Keratinocyte (primary cell): ENCODE results near the gene GATA2. TPM values are rescaled to one million over a fixed set of nuclear protein-coding genes. Genes with fewer than 3 reads are reported as not detected.

Experiments
- DNase-seq: peaks from one replicate; pipeline ENCODE4 v3.0.0-alpha.2; 2011; ENCODE audit warnings: low read depth, missing footprints, low spot score
- FAIRE-seq: peaks from 2 replicates; lab custom pipeline; 2011; peaks lifted over from hg19 to GRCh38; lab: Jason Lieb, UNC
- H2AFZ ChIP-seq: 2 replicates; pipeline ENCODE4 v1.6.0; 2012; ENCODE audit warnings: low read length, control low read depth, inconsistent platforms; ENCODE audit not compliant: control insufficient read depth
- H3K27ac ChIP-seq: 2 replicates; pipeline ENCODE4 v1.5.1; 2011; ENCODE audit warnings: low read length; ENCODE audit not compliant: control insufficient read depth, insufficient read depth
- H3K27me3 ChIP-seq: 3 replicates; pipeline ENCODE4 v1.6.0; 2011; ENCODE audit warnings: low read length; ENCODE audit not compliant: control insufficient read depth, insufficient read depth; ENCODE audit errors: extremely low read depth
- H3K36me3 ChIP-seq, 2 experiments: 2 replicates in 1 of 2; 3 replicates in 1 of 2; pipeline ENCODE4 v1.5.1; 2011; ENCODE audit warnings: low read length in 2 of 2, mild to moderate bottlenecking in 1 of 2; ENCODE audit not compliant: control insufficient read depth in 2 of 2, insufficient read depth in 2 of 2; ENCODE audit errors: extremely low read depth in 1 of 2
- H3K4me1 ChIP-seq: 3 replicates; pipeline ENCODE4 v1.5.1; 2011; ENCODE audit warnings: low read length; ENCODE audit not compliant: control insufficient read depth, insufficient read depth; ENCODE audit errors: extremely low read depth
- H3K4me2 ChIP-seq: 3 replicates; pipeline ENCODE4 v1.6.0; 2011; ENCODE audit warnings: low read depth, low read length; ENCODE audit not compliant: control insufficient read depth, insufficient read depth; ENCODE audit errors: extremely low read depth
- H3K4me3 ChIP-seq, 3 experiments: fragments of 200-600 bp in 1 of 3; sonication (generic) in 1 of 3; 2 replicates in 2 of 3; 3 replicates in 1 of 3; pipeline ENCODE4 v1.5.1; 2011 to 2016; ENCODE audit warnings: low read length in 3 of 3, mild to moderate bottlenecking in 3 of 3, control low read depth in 2 of 3, inconsistent platforms in 1 of 3, low read depth in 1 of 3, mixed read lengths in 1 of 3, mixed run types in 1 of 3, moderate library complexity in 1 of 3; ENCODE audit not compliant: control insufficient read depth in 2 of 3, insufficient read depth in 2 of 3; ENCODE audit errors: extremely low read depth in 1 of 3
- H3K79me2 ChIP-seq: 2 replicates; pipeline ENCODE4 v1.6.0; 2012; ENCODE audit warnings: low read length; ENCODE audit not compliant: control insufficient read depth, insufficient read depth
- H3K9ac ChIP-seq: 3 replicates; pipeline ENCODE4 v1.6.0; 2011; ENCODE audit warnings: low read length; ENCODE audit not compliant: control insufficient read depth, insufficient read depth; ENCODE audit errors: extremely low read depth
- H3K9me1 ChIP-seq: 3 replicates; pipeline ENCODE4 v1.6.0; 2011; ENCODE audit warnings: low read length; ENCODE audit not compliant: control insufficient read depth, insufficient read depth; ENCODE audit errors: extremely low read depth
- H3K9me3 ChIP-seq: 2 replicates; pipeline ENCODE4 v1.5.1; 2012; ENCODE audit warnings: low read depth, low read length; ENCODE audit not compliant: control insufficient read depth
- H4K20me1 ChIP-seq: 3 replicates; pipeline ENCODE4 v1.6.0; 2011; ENCODE audit warnings: low read length; ENCODE audit not compliant: control insufficient read depth, insufficient read depth; ENCODE audit errors: extremely low read depth
- EZH2 ChIP-seq: IDR thresholded peaks from one replicate; pipeline ENCODE4 v1.6.1; 2012; ENCODE audit warnings: inconsistent platforms, mild to moderate bottlenecking, low read length, moderate library complexity
- dilution Hi-C: fragments of 300-500 bp; cut with MboI; formaldehyde crosslinking; loops from one replicate; pipeline ENCODE4 v1.7.0; 2020; ENCODE audit warnings: low sequenced_read_pairs; ENCODE audit not compliant: extremely low pct_ligation_motif_present
- polyA plus RNA-seq, 5 experiments: library from polyadenylated mRNA; depleted of rRNA in 3 of 5; stranded (reverse) in 3 of 5; stranded (forward) in 1 of 5; unstranded in 1 of 5; fragments of >200 nt; gene quantifications; 1 replicate in 1 of 5; 2 replicates in 3 of 5; 3 replicates in 1 of 5; pipeline versions ENCODE4 v1.2.1 to v1.2.3, GENCODE V29; 2011 to 2012; ENCODE audit warnings: missing spikeins in 2 of 5, low read depth in 1 of 5, low replicate concordance in 1 of 5
- TF ChIP-seq, protein P1 (sequence below), 3 experiments: IDR thresholded peaks in 1 of 3; conservative IDR thresholded peaks in 1 of 3; optimal IDR thresholded peaks in 1 of 3; 2 replicates in 2 of 3; 3 replicates in 1 of 3; pipeline versions ENCODE3 to v1.5.1; 2011; ENCODE audit warnings: low read length in 3 of 3, mild to moderate bottlenecking in 3 of 3, moderate library complexity in 2 of 3, control low read depth in 1 of 3, inconsistent platforms in 1 of 3; ENCODE audit not compliant: insufficient read depth in 2 of 3; ENCODE audit errors: extremely low read depth in 1 of 3

The GATA2 gene
- polyA plus RNA-seq, 1 donor (not counting 4 experiments of a cell fraction or from before 2014, with no cell fraction given): not detected

DNA sequence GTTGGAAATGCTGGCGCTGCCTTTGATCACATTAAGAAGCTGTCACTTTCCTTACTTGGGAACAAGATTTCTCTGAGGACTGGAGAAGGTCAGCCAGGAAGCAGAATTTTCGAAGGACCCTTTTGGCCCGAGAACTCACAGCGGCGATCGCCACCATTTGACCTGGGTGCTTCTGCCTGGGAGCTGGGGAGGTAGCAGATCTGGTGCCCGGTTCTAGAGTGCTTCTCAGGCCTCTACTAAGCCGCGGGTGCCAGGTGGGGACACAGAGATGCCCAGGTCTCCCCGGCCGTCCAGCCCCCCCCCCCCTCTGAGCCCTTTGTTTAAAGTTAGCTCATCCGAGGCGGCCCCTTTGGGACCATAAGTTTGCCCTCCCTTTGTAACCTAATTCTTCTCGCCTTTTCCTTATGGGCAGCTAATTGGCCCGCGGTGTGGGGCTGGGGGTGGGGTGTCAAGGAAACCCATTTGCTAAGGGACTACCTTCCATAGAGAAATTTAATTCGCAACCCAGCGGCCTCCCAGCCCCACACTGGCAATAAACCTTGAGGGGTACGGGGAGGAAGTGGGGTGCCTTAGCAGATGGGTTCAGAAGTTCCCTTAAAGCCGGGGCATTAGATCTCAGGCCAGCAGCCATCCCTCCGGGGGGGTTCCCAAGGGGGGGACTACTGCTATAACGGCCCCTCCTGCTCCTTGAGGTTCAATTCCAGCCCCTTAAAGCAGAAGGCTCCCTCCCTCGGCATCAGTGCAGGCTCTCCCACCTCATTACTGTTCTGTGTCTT lies 1.9 kb downstream of the GATA2 start:
- no peaks in the 10 kb centered on the region for H3K36me3 ChIP-seq
- H3K4me1 ChIP-seq: peaks cover 14% of the 10 kb centered on the region
- peaks cover 97% of the 10 kb centered on the region for H3K27me3 ChIP-seq
- dilution Hi-C loops: no loop called here
- no peak for TF ChIP-seq EZH2
- TF ChIP-seq, protein P1, sequence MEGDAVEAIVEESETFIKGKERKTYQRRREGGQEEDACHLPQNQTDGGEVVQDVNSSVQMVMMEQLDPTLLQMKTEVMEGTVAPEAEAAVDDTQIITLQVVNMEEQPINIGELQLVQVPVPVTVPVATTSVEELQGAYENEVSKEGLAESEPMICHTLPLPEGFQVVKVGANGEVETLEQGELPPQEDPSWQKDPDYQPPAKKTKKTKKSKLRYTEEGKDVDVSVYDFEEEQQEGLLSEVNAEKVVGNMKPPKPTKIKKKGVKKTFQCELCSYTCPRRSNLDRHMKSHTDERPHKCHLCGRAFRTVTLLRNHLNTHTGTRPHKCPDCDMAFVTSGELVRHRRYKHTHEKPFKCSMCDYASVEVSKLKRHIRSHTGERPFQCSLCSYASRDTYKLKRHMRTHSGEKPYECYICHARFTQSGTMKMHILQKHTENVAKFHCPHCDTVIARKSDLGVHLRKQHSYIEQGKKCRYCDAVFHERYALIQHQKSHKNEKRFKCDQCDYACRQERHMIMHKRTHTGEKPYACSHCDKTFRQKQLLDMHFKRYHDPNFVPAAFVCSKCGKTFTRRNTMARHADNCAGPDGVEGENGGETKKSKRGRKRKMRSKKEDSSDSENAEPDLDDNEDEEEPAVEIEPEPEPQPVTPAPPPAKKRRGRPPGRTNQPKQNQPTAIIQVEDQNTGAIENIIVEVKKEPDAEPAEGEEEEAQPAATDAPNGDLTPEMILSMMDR (optimal IDR thresholded peaks at IDR 0.05 in 1 of 3, IDR thresholded peaks at IDR 0.05 in 1 of 3, conservative IDR thresholded peaks at IDR 0.05 in 1 of 3; ENCODE audit: extremely low read depth in 1 of 3, insufficient read depth in 2 of 3, low read length in 3 of 3): no peak
- no peak overlapping the region for H2AFZ ChIP-seq
- no peaks in the 10 kb centered on the region for H3K9me3 ChIP-seq
- no peak overlapping the region for H3K9ac ChIP-seq
- DNase-seq: no peak
- H3K4me2 ChIP-seq: no peak overlapping the region
- H4K20me1 ChIP-seq: peaks cover 17% of the 10 kb centered on the region
- FAIRE-seq: no peak
- H3K9me1 ChIP-seq: no peaks in the 10 kb centered on the region
- H3K27ac ChIP-seq: no peak overlapping the region
- no peak overlapping the region for H3K4me3 ChIP-seq
- no peaks in the 10 kb centered on the region for H3K79me2 ChIP-seq

DNA sequence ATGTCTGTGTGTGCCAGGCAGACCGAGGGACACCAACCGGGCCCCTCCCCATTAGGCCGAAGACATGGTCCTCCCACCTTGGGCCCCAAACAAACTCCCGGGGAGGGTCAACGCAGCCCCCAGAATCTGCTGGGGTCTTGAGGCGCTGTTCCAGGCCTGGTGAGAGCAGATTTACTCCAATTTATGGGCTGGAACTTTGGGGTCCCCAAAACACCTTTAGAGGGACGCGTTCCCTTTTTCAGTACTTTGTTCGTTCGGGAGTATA lies 2.4 kb downstream of the GATA2 start:
- H3K4me1 ChIP-seq: peaks cover 14% of the 10 kb centered on the region
- no peak overlapping the region for H2AFZ ChIP-seq
- no peaks in the 10 kb centered on the region for H3K9me1 ChIP-seq
- H3K36me3 ChIP-seq: no peaks in the 10 kb centered on the region
- no peaks in the 10 kb centered on the region for H3K79me2 ChIP-seq
- peaks cover 97% of the 10 kb centered on the region for H3K27me3 ChIP-seq
- no peak overlapping the region for H3K4me2 ChIP-seq
- H4K20me1 ChIP-seq: peaks cover 16% of the 10 kb centered on the region
- DNase-seq: no peak
- no peaks in the 10 kb centered on the region for H3K9me3 ChIP-seq
- TF ChIP-seq EZH2: no peak
- TF ChIP-seq, protein P1 (optimal IDR thresholded peaks at IDR 0.05 in 1 of 3, IDR thresholded peaks at IDR 0.05 in 1 of 3, conservative IDR thresholded peaks at IDR 0.05 in 1 of 3; ENCODE audit: extremely low read depth in 1 of 3, insufficient read depth in 2 of 3, low read length in 3 of 3): no peak
- FAIRE-seq: no peak
- no peak overlapping the region for H3K4me3 ChIP-seq
- H3K9ac ChIP-seq: no peak overlapping the region
- H3K27ac ChIP-seq: no peak overlapping the region
- dilution Hi-C loops: no loop called here
